H9 (cell line): ENCODE results near the gene ACVR1B. TPM values are rescaled to one million over a fixed set of nuclear protein-coding genes. Genes with fewer than 3 reads are reported as not detected.
A peak's percentile ranks its signal among the peaks of the same experiment; 100 is the strongest.

Experiments
- DNase-seq: peaks from one replicate; pipeline ENCODE4 v3.0.0-alpha.2; 2017
- H2AFZ ChIP-seq: one replicate; pipeline ENCODE4 v1.6.1; 2013; ENCODE audit warnings: mild to moderate bottlenecking, low read length, control low read depth, moderate library complexity
- H2AK5ac ChIP-seq: 2 replicates; pipeline ENCODE4 v1.6.1; 2013; ENCODE audit warnings: low read length, control low read depth, mixed read lengths; ENCODE audit not compliant: insufficient read length
- H2BK120ac ChIP-seq: one replicate; pipeline ENCODE4 v1.6.1; 2013; ENCODE audit warnings: low read depth, mild to moderate bottlenecking, low read length, control low read depth, inconsistent platforms; ENCODE audit not compliant: poor library complexity, severe bottlenecking
- H2BK12ac ChIP-seq: 2 replicates; pipeline ENCODE4 v1.6.1; 2013; ENCODE audit warnings: low read length, control low read depth, mixed read lengths, low read depth; ENCODE audit not compliant: insufficient read length
- H2BK15ac ChIP-seq: 2 replicates; pipeline ENCODE4 v1.6.1; 2013; ENCODE audit warnings: low read depth, low read length, control low read depth
- H2BK20ac ChIP-seq: one replicate; pipeline ENCODE4 v1.6.1; 2013; ENCODE audit warnings: low read depth, mild to moderate bottlenecking, low read length, control low read depth, inconsistent platforms; ENCODE audit not compliant: poor library complexity, severe bottlenecking
- H2BK5ac ChIP-seq: 2 replicates; pipeline ENCODE4 v1.6.1; 2013; ENCODE audit warnings: low read length, control low read depth, mixed read lengths; ENCODE audit not compliant: insufficient read length
- H3K14ac ChIP-seq: 2 replicates; pipeline ENCODE4 v1.6.1; 2013; ENCODE audit warnings: low read length, control low read depth; ENCODE audit not compliant: insufficient read depth
- H3K18ac ChIP-seq: 2 replicates; pipeline ENCODE4 v1.6.1; 2013; ENCODE audit warnings: low read depth, mild to moderate bottlenecking, mixed read lengths, low read length, control low read depth; ENCODE audit not compliant: insufficient read length
- H3K23ac ChIP-seq: 2 replicates; pipeline ENCODE4 v1.6.1; 2013; ENCODE audit warnings: low read length, control low read depth, mixed read lengths, low read depth; ENCODE audit not compliant: insufficient read length
- H3K23me2 ChIP-seq: 2 replicates; pipeline ENCODE4 v1.6.1; 2013; ENCODE audit warnings: low read depth, mild to moderate bottlenecking, mixed read lengths, low read length, control low read depth; ENCODE audit not compliant: insufficient read length, poor library complexity, severe bottlenecking
- H3K27ac ChIP-seq: 2 replicates; pipeline ENCODE4 v1.5.1; 2013; ENCODE audit warnings: low read length, control low read depth, mixed read lengths, low read depth; ENCODE audit not compliant: insufficient read length
- H3K27me3 ChIP-seq: 2 replicates; pipeline ENCODE4 v1.6.1; 2013; ENCODE audit warnings: low read length, control low read depth, inconsistent platforms; ENCODE audit not compliant: insufficient read depth
- H3K4ac ChIP-seq: 2 replicates; pipeline ENCODE4 v1.6.1; 2013; ENCODE audit warnings: low read depth, mild to moderate bottlenecking, control low read depth, inconsistent platforms, low read length, moderate library complexity
- H3K4me1 ChIP-seq: 2 replicates; pipeline ENCODE4 v1.6.1; 2013; ENCODE audit warnings: low read length, control low read depth, inconsistent platforms; ENCODE audit not compliant: insufficient read depth
- H3K4me2 ChIP-seq: 2 replicates; pipeline ENCODE4 v1.6.1; 2013; ENCODE audit warnings: low read length, control low read depth, mixed read lengths; ENCODE audit not compliant: insufficient read length, insufficient read depth
- H3K56ac ChIP-seq: 2 replicates; pipeline ENCODE4 v1.6.1; 2013; ENCODE audit warnings: low read depth, mild to moderate bottlenecking, mixed read lengths, low read length, control low read depth; ENCODE audit not compliant: insufficient read length
- H3K79me1 ChIP-seq: 2 replicates; pipeline ENCODE4 v1.6.1; 2013; ENCODE audit warnings: low read depth, mild to moderate bottlenecking, moderate library complexity, low read length, control low read depth, inconsistent platforms; ENCODE audit not compliant: insufficient read depth, poor library complexity, severe bottlenecking
- H3K79me2 ChIP-seq: 2 replicates; pipeline ENCODE4 v1.6.1; 2013; ENCODE audit warnings: low read length, control low read depth, inconsistent platforms; ENCODE audit not compliant: insufficient read depth
- H3K9ac ChIP-seq: 2 replicates; pipeline ENCODE4 v1.6.1; 2013; ENCODE audit warnings: low read length, control low read depth, mixed read lengths; ENCODE audit not compliant: insufficient read length; ENCODE audit errors: extremely low read depth
- H3K9me3 ChIP-seq: one replicate; pipeline ENCODE4 v1.6.1; 2013; ENCODE audit warnings: low read depth, low read length, inconsistent platforms; ENCODE audit not compliant: control insufficient read depth
- H3T11ph ChIP-seq: one replicate; pipeline ENCODE4 v1.6.1; 2013; ENCODE audit warnings: mild to moderate bottlenecking, low read length, control low read depth, inconsistent platforms
- H4K20me1 ChIP-seq: one replicate; pipeline ENCODE4 v1.6.1; 2013; ENCODE audit not compliant: control insufficient read depth, insufficient read length, insufficient read depth
- H4K5ac ChIP-seq: 2 replicates; pipeline ENCODE4 v1.6.1; 2013; ENCODE audit warnings: low read depth, mild to moderate bottlenecking, mixed read lengths, low read length, control low read depth; ENCODE audit not compliant: insufficient read length
- H4K8ac ChIP-seq: replicated peaks from 2 replicates; pipeline ENCODE4 v1.6.1; 2013; ENCODE audit warnings: low read length, control low read depth, mixed read lengths, low read depth; ENCODE audit not compliant: insufficient read length
- H4K91ac ChIP-seq: 2 replicates; pipeline ENCODE4 v1.6.1; 2013; ENCODE audit warnings: low read depth, mild to moderate bottlenecking, moderate library complexity, mixed read lengths, low read length, control low read depth; ENCODE audit not compliant: insufficient read length
- H3K27ac Mint-ChIP-seq, 3 experiments: 2 replicates in 2 of 3; 3 replicates in 1 of 3; pipeline ENCODE4 v1.8.0; 2020 to 2021; ENCODE audit warnings: mixed read lengths in 3 of 3, mild to moderate bottlenecking in 1 of 3, moderate library complexity in 1 of 3
- H3K27me3 Mint-ChIP-seq: 2 replicates; pipeline ENCODE4 v1.8.0; 2021; ENCODE audit warnings: low read depth, mild to moderate bottlenecking, moderate library complexity, mixed read lengths
- H3K36me3 Mint-ChIP-seq, 3 experiments: 2 replicates in 2 of 3; 3 replicates in 1 of 3; pipeline ENCODE4 v1.8.0; 2020 to 2021; ENCODE audit warnings: low read depth in 3 of 3, mixed read lengths in 3 of 3; ENCODE audit not compliant: insufficient read depth in 1 of 3
- H3K4me1 Mint-ChIP-seq, 2 experiments: 2 replicates each; pipeline ENCODE4 v1.8.0; 2020; ENCODE audit warnings: mixed read lengths in 2 of 2
- H3K4me3 Mint-ChIP-seq, 2 experiments: 2 replicates in 1 of 2; 3 replicates in 1 of 2; pipeline ENCODE4 v1.8.0; 2020 to 2021; ENCODE audit warnings: mild to moderate bottlenecking in 2 of 2, mixed read lengths in 2 of 2, moderate library complexity in 1 of 2
- H3K9me3 Mint-ChIP-seq, 2 experiments: 2 replicates in 1 of 2; 3 replicates in 1 of 2; pipeline ENCODE4 v1.8.0; 2020; ENCODE audit warnings: mild to moderate bottlenecking in 2 of 2, mixed read lengths in 2 of 2, moderate library complexity in 1 of 2
- WGBS: extraction: QIAGEN DNeasy Blood & Tissue Kit; methylation state at CpG from one replicate; pipeline ENCODE4 v1.1.7; 2013; ENCODE audit warnings: missing lambda C conversion rate, low lambda C conversion rate, mixed read lengths; ENCODE audit not compliant: insufficient read length; ENCODE audit errors: extremely low coverage; 5-methylcytosine and 5-hydroxymethylcytosine counted together
- total RNA-seq: library from RNA; stranded (reverse); gene quantifications from 2 replicates; pipeline ENCODE4 v1.2.1, GENCODE V29; 2021
- TF ChIP-seq, protein P1 (sequence below): fragments of 200-600 bp; sonication (generic); conservative IDR thresholded peaks from 3 replicates; pipeline ENCODE4 v1.8.0; 2021; ENCODE audit warnings: antibody characterized with exemption, mild to moderate bottlenecking

The ACVR1B gene
- total RNA-seq, 1 experiment from 2014 or later: 16.3 TPM

DNA sequence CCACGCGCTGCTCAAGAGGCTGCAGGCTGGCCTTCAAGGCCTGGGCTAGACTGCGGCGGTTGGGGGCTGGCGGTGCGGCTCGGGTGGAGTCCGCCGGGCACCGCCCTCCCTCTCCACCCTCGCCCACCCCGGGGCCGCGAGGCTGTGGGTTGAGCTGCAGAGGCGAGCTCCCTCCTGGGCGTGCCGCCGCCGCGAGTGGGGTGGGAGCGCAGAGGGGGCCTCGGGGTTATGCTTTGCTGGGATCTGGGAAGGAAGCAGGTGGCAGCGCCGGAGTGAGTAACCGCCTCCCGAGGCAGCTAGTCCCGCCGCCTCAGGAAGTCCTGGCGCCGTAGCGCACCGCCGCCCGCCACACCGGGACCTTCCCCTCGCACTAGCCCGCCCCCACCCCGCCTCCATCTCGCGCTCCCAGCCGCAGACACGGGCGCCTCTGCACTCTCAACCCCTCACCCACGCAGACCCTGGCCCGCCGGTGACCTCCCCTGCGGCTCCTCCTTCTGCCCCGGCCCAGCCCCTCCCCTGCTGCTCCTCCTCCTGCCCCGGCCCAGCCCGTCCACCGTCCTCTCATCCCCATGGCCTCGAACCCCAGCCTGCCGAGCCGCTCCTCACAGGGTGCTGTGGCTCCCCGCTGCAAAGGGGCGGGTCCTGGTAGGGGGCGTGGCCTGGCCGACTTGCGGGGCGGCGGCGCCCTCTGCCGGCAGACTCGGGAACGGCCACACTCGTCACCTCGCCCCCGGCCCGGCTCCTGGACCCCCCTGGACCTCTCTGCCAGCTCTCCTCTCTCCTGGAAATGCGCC is 71.9 kb downstream of the ACVR1B start:
- Histone ChIP-seq H2BK5ac (no peak overlapping the region), H3K9ac (no peak overlapping the region), H2AFZ (no peak overlapping the region), H2BK20ac (no peak overlapping the region), H4K8ac (no peak overlapping the region), H4K5ac (no peak overlapping the region), H2BK120ac (no peak overlapping the region), H2BK12ac (no peak overlapping the region), H3T11ph (no peak overlapping the region), H3K79me1 (no peaks in the 10 kb centered on the region), H3K23me2 (peaks cover 16% of the 10 kb centered on the region), H4K20me1 (no peaks in the 10 kb centered on the region), H2AK5ac (no peak overlapping the region), H3K23ac (no peak overlapping the region), H3K9me3 (no peaks in the 10 kb centered on the region), H3K27ac (no peak overlapping the region), H3K56ac (no peak overlapping the region), H3K14ac (no peak overlapping the region; the same call in 1 of the 2 replicates), H3K79me2 (no peaks in the 10 kb centered on the region), H2BK15ac (no peak overlapping the region), H3K27me3 (peaks cover 5% of the 10 kb centered on the region; the same call in 1 of the 2 replicates), H3K4me2 (peak overlapping the region; percentile 66), H3K18ac (no peak overlapping the region), H3K4me1 (peaks cover 5% of the 10 kb centered on the region), H3K4ac (no peak overlapping the region), H4K91ac (no peak overlapping the region)
- Mint-ChIP-seq H3K27ac (no peak overlapping the region), H3K9me3 (no peaks in the 10 kb centered on the region; a peak in 1 of 5 replicates), H3K4me1 (peaks cover 23 to 38% of the 10 kb centered on the region in 2 experiments), H3K4me3 (peak overlapping the region; percentile 62 to 81), H3K27me3 (peaks cover 66% of the 10 kb centered on the region), H3K36me3 (no peaks in the 10 kb centered on the region; a peak in 1 of 7 replicates)
- no CpG with 5 or more reads among the region's 70 CpGs for WGBS
- peak; percentile 93 for DNase-seq
- TF ChIP-seq, protein P1, sequence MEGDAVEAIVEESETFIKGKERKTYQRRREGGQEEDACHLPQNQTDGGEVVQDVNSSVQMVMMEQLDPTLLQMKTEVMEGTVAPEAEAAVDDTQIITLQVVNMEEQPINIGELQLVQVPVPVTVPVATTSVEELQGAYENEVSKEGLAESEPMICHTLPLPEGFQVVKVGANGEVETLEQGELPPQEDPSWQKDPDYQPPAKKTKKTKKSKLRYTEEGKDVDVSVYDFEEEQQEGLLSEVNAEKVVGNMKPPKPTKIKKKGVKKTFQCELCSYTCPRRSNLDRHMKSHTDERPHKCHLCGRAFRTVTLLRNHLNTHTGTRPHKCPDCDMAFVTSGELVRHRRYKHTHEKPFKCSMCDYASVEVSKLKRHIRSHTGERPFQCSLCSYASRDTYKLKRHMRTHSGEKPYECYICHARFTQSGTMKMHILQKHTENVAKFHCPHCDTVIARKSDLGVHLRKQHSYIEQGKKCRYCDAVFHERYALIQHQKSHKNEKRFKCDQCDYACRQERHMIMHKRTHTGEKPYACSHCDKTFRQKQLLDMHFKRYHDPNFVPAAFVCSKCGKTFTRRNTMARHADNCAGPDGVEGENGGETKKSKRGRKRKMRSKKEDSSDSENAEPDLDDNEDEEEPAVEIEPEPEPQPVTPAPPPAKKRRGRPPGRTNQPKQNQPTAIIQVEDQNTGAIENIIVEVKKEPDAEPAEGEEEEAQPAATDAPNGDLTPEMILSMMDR: peak; percentile 98
